IPS DF 4.7 (cell line): Measurements from ENCODE around the gene C12orf60.

Experiments
- DNase-seq: peaks from one replicate; pipeline ENCODE4 v3.0.0-alpha.2; 2013; ENCODE audit warnings: low spot score; ENCODE audit errors: extremely low read depth

C12orf60 gene

GRCh38 chr12:14833952-14834351, 30.5 kb downstream of the C12orf60 start:
- no peak for DNase-seq

- no peak for DNase-seq
These were observed 31.0 kb downstream of the C12orf60 start for GRCh38 chr12:14834509-14834908.

GRCh38 chr12:14836336-14837210, 33.1 kb downstream of the C12orf60 start:
- DNase-seq = no peak

GRCh38 chr12:14839262-14839661, 35.8 kb downstream of the C12orf60 start:
- DNase-seq = no peak

- DNase-seq = no peak
These were observed 37.1 kb downstream of the C12orf60 start for GRCh38 chr12:14840616-14841015.

GRCh38 chr12:14841761-14842160, 38.3 kb downstream of the C12orf60 start:
- no peak for DNase-seq

GRCh38 chr12:14842315-14842714, 38.8 kb downstream of the C12orf60 start:
- DNase-seq = no peak

- no peak for DNase-seq
These were observed 40.0 kb downstream of the C12orf60 start, which contains the start of gene ART4 for GRCh38 chr12:14843425-14843887. Gene ART4 (minus strand): TSS chr12:14843526. CDS start chr12:14843113, 413 bp downstream.

GRCh38 chr12:14844401-14844800, 40.9 kb downstream of the C12orf60 start:
- no peak for DNase-seq

- peak; percentile 19 for DNase-seq
These were observed 41.9 kb downstream of the C12orf60 start for GRCh38 chr12:14845350-14845750.

- DNase-seq = no peak
These were observed 42.6 kb downstream of the C12orf60 start for GRCh38 chr12:14846042-14846587.

GRCh38 chr12:14846876-14847580, 43.6 kb downstream of the C12orf60 start:
- DNase-seq = no peak

- DNase-seq = no peak
These were observed 46.2 kb downstream of the C12orf60 start for GRCh38 chr12:14849661-14850060.

GRCh38 chr12:14850929-14851663, 47.6 kb downstream of the C12orf60 start:
- DNase-seq = no peak

- DNase-seq = no peak
These were observed 49.4 kb downstream of the C12orf60 start for GRCh38 chr12:14852880-14853279.

- DNase-seq = no peak
These were observed 50.5 kb downstream of the C12orf60 start for GRCh38 chr12:14853961-14854360.

GRCh38 chr12:14854586-14855183, 51.2 kb downstream of the C12orf60 start:
- no peak for DNase-seq

GRCh38 chr12:14858513-14858912, 55.0 kb downstream of the C12orf60 start:
- no peak for DNase-seq

- DNase-seq = no peak
These were observed 57.0 kb downstream of the C12orf60 start for GRCh38 chr12:14860490-14860889.

GRCh38 chr12:14868916-14869506, 65.5 kb downstream of the C12orf60 start:
- DNase-seq = no peak

GRCh38 chr12:14871247-14871646, 67.8 kb downstream of the C12orf60 start:
- DNase-seq = no peak
